T-helper 1 cell treated with Interleukin-12 subunit alpha and Interleukin-12 subunit beta and Interleukin-4 antibody, amounts not matched to agents 30 ng/mL and 1 ng/mL, for 36 hours (primary cell): ENCODE data around the gene TNS3. TPM values are rescaled to one million over a fixed set of nuclear protein-coding genes. Genes with fewer than 3 reads are reported as not detected.
"Not testable (repeated sequence)": the region's sequence is repeated elsewhere in the genome, so short reads cannot be mapped to it uniquely, and the experiment has no call there.

Experiments
- intact Hi-C: fragments of 100-400 bp; cut with micrococcal nuclease; formaldehyde crosslinking; loops from one replicate; pipeline ENCODE4 v1.15.1; 2024
- total RNA-seq: library from RNA; stranded (reverse); gene quantifications from 2 replicates; pipeline ENCODE4 v1.2.3, GENCODE V29; 2022

TNS3 gene
- total RNA-seq, 1 donor from 2014 or later: 0.51 TPM

GRCh38 chr7:47603514-47604255, 21.8 kb upstream of the TNS3 start:
- intact Hi-C loops: not testable (repeated sequence)

GRCh38 chr7:47602272-47603004, 20.5 kb upstream of the TNS3 start:
- intact Hi-C loops: no loop called here

- intact Hi-C loops: no loop called here
Measured at GRCh38 chr7:47601881-47602249, 20.0 kb upstream of the TNS3 start.

- intact Hi-C loops: no loop called here
Measured at GRCh38 chr7:47601119-47601880, 19.4 kb upstream of the TNS3 start.

- intact Hi-C loops: no loop called here
Measured at GRCh38 chr7:47600199-47601118, 18.5 kb upstream of the TNS3 start.

GRCh38 chr7:47597379-47597778, 15.5 kb upstream of the TNS3 start:
- intact Hi-C loops: no loop called here

GRCh38 chr7:47596502-47597202, 14.7 kb upstream of the TNS3 start:
- intact Hi-C loops: no loop called here

- intact Hi-C loops: no loop called here
Measured at GRCh38 chr7:47594406-47594805, 12.5 kb upstream of the TNS3 start.

GRCh38 chr7:47591655-47592572, 10.0 kb upstream of the TNS3 start:
- intact Hi-C loops: no loop called here

- intact Hi-C loops: no loop called here
Measured at GRCh38 chr7:47591089-47591654, 9.3 kb upstream of the TNS3 start.

- intact Hi-C loops: not testable (repeated sequence)
Measured at GRCh38 chr7:47590215-47590614, 8.3 kb upstream of the TNS3 start.

- intact Hi-C loops: no loop called here
Measured at GRCh38 chr7:47588704-47589225, 6.9 kb upstream of the TNS3 start.

- intact Hi-C loops: no loop called here
Measured at GRCh38 chr7:47587976-47588375, 6.1 kb upstream of the TNS3 start.

GRCh38 chr7:47587351-47587750, 5.4 kb upstream of the TNS3 start:
- intact Hi-C loops: no loop called here

GRCh38 chr7:47586925-47587324, 5.0 kb upstream of the TNS3 start:
- intact Hi-C loops: no loop called here

- intact Hi-C loops: not testable (repeated sequence)
Measured at GRCh38 chr7:47586161-47586670, 4.3 kb upstream of the TNS3 start.

- intact Hi-C loops: no loop called here
Measured at GRCh38 chr7:47584536-47584895, 2.6 kb upstream of the TNS3 start.

- intact Hi-C loops: no loop called here
Measured at GRCh38 chr7:47583739-47584535, 2.0 kb upstream of the TNS3 start.
